ENCODE measurements around the gene SYNE3. TPM values are rescaled to one million over a fixed set of nuclear protein-coding genes. Genes with fewer than 3 reads are reported as not detected.

Gene SYNE3
- total and polyA plus RNA-seq, 10 of the 15 experiments (the other 5 are each of a cell fraction or from before 2014, with no cell fraction given), result 1.4 to 44.1 (median 13.4) TPM

DNA sequence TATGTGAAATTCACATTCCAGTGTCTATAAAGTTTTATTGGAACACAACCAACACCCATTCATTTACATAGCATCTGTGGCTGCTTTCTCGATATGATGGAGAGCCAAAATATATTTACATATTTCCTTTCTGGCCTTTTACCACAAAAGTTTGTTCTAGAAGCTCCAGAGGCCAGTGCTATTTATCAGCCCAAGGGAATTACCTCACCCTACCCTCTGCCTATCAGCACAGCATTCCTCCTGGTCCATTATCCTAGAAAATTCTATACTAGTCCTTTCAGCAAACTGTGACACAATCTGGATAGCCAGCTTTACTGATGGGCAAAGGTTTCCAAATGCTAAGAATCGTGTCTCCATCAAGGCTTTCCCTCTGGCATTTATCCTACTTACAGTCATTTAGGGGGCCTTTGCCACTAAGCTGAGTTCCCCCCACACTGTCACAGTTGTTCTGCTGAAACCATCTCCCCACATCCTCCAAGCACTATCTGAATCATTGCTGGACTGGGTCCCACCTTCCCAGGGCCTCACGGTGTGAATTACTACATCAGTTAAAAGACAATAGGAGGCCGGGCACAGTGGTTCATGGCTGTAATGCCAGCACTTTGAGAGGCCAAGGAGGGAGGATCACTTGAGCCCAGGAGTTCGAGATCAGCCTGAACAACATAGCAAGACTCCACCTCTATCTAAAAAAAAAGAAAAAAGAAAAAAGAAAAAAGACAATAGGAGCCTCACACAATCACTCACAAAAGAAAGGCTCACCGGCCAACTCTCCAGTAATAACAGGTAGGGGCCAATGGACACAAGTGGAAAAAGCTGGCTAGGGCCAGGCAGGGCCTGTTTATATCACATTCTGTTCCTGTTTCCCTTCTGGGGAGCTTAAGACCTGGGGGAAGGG lies 12.1 kb downstream of the SYNE3 start (continued):
- TF ChIP-seq, protein P1, sequence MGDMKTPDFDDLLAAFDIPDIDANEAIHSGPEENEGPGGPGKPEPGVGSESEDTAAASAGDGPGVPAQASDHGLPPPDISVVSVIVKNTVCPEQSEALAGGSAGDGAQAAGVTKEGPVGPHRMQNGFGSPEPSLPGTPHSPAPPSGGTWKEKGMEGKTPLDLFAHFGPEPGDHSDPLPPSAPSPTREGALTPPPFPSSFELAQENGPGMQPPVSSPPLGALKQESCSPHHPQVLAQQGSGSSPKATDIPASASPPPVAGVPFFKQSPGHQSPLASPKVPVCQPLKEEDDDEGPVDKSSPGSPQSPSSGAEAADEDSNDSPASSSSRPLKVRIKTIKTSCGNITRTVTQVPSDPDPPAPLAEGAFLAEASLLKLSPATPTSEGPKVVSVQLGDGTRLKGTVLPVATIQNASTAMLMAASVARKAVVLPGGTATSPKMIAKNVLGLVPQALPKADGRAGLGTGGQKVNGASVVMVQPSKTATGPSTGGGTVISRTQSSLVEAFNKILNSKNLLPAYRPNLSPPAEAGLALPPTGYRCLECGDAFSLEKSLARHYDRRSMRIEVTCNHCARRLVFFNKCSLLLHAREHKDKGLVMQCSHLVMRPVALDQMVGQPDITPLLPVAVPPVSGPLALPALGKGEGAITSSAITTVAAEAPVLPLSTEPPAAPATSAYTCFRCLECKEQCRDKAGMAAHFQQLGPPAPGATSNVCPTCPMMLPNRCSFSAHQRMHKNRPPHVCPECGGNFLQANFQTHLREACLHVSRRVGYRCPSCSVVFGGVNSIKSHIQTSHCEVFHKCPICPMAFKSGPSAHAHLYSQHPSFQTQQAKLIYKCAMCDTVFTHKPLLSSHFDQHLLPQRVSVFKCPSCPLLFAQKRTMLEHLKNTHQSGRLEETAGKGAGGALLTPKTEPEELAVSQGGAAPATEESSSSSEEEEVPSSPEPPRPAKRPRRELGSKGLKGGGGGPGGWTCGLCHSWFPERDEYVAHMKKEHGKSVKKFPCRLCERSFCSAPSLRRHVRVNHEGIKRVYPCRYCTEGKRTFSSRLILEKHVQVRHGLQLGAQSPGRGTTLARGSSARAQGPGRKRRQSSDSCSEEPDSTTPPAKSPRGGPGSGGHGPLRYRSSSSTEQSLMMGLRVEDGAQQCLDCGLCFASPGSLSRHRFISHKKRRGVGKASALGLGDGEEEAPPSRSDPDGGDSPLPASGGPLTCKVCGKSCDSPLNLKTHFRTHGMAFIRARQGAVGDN (IDR thresholded peaks at IDR 0.05), result no peak
- TF ChIP-seq RAD51 (IDR thresholded peaks at IDR 0.05), result no peak
- no peak for TF ChIP-seq FOS (IDR thresholded peaks at IDR 0.05; ENCODE audit: borderline replicate concordance, extremely low read depth, insufficient read length)
- no peak for TF ChIP-seq NR2C1 (IDR thresholded peaks at IDR 0.05)
- no peak for TF ChIP-seq ASH2L (IDR thresholded peaks at IDR 0.05; ENCODE audit: borderline replicate concordance, low read depth)
- no peak for TF ChIP-seq ZNF24 (IDR thresholded peaks at IDR 0.05)
- TF ChIP-seq MEF2A (IDR thresholded peaks at IDR 0.05; ENCODE audit: insufficient read depth, low read depth, low read length), result peak; percentile 41; the same call in 1 of the 2 replicates
- TF ChIP-seq TCF12 (IDR thresholded peaks at IDR 0.05; ENCODE audit: low read depth, low read length), result no peak
- TF ChIP-seq NFXL1 (IDR thresholded peaks at IDR 0.05; ENCODE audit: borderline replicate concordance), result no peak
- TF ChIP-seq KAT2A (conservative IDR thresholded peaks at IDR 0.05; ENCODE audit: control insufficient read depth, low read depth, low read length), result no peak
- no peak; the same call in 1 of the 2 replicates for TF ChIP-seq SPI1 (IDR thresholded peaks at IDR 0.05; ENCODE audit: borderline replicate concordance, insufficient read depth, low read depth, low read length)
- TF ChIP-seq NFYA (IDR thresholded peaks at IDR 0.05; ENCODE audit: borderline replicate concordance, low read depth, low read length), result no peak
- TF ChIP-seq, protein P2, sequence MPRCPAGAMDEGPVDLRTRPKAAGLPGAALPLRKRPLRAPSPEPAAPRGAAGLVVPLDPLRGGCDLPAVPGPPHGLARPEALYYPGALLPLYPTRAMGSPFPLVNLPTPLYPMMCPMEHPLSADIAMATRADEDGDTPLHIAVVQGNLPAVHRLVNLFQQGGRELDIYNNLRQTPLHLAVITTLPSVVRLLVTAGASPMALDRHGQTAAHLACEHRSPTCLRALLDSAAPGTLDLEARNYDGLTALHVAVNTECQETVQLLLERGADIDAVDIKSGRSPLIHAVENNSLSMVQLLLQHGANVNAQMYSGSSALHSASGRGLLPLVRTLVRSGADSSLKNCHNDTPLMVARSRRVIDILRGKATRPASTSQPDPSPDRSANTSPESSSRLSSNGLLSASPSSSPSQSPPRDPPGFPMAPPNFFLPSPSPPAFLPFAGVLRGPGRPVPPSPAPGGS (IDR thresholded peaks at IDR 0.05; ENCODE audit: borderline replicate concordance, insufficient read depth, low read depth, low read length, poor library complexity, severe bottlenecking), result no peak
- no peak; a peak in 2 of 4 replicates for TF ChIP-seq EP300 (IDR thresholded peaks at IDR 0.05; ENCODE audit: borderline replicate concordance in 1 of 2, control insufficient read depth in 1 of 2, low read depth in 2 of 2, low read length in 2 of 2)
- TF ChIP-seq CHD2 (IDR thresholded peaks at IDR 0.05; ENCODE audit: borderline replicate concordance, low read depth, low read length), result no peak; the same call in 1 of the 2 replicates
- TF ChIP-seq, protein P3, sequence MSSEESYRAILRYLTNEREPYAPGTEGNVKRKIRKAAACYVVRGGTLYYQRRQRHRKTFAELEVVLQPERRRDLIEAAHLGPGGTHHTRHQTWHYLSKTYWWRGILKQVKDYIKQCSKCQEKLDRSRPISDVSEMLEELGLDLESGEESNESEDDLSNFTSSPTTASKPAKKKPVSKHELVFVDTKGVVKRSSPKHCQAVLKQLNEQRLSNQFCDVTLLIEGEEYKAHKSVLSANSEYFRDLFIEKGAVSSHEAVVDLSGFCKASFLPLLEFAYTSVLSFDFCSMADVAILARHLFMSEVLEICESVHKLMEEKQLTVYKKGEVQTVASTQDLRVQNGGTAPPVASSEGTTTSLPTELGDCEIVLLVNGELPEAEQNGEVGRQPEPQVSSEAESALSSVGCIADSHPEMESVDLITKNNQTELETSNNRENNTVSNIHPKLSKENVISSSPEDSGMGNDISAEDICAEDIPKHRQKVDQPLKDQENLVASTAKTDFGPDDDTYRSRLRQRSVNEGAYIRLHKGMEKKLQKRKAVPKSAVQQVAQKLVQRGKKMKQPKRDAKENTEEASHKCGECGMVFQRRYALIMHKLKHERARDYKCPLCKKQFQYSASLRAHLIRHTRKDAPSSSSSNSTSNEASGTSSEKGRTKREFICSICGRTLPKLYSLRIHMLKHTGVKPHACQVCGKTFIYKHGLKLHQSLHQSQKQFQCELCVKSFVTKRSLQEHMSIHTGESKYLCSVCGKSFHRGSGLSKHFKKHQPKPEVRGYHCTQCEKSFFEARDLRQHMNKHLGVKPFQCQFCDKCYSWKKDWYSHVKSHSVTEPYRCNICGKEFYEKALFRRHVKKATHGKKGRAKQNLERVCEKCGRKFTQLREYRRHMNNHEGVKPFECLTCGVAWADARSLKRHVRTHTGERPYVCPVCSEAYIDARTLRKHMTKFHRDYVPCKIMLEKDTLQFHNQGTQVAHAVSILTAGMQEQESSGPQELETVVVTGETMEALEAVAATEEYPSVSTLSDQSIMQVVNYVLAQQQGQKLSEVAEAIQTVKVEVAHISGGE (CRISPR knock-in tag; IDR thresholded peaks at IDR 0.05), result no peak
- TF ChIP-seq, protein P4, sequence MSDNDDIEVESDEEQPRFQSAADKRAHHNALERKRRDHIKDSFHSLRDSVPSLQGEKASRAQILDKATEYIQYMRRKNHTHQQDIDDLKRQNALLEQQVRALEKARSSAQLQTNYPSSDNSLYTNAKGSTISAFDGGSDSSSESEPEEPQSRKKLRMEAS (IDR thresholded peaks at IDR 0.05; ENCODE audit: low read depth, low read length), result no peak
- no peak for TF ChIP-seq RELA (IDR thresholded peaks at IDR 0.05; ENCODE audit: borderline replicate concordance, partially characterized antibody)
- peak; percentile 52 for TF ChIP-seq MTA2 (IDR thresholded peaks at IDR 0.05; ENCODE audit: low read depth)

All from GM12878 (cell line).